A549 (cell line): Measurements from ENCODE around the gene CACNA1G. TPM values are rescaled to one million over a fixed set of nuclear protein-coding genes. Genes with fewer than 3 reads are reported as not detected.

Experiments
- ATAC-seq, 2 experiments: fragments of 200-7000 bp in 1 of 2; fragments of >200 bp in 1 of 2; cut with Nextera tagmentation in 1 of 2; cut with Tn5 transposase in 1 of 2; 3 replicates each; pipeline versions ENCODE4 v1.8.0 to v1.9.1; 2018 to 2020; ENCODE audit warnings: mild to moderate bottlenecking in 1 of 2, moderate library complexity in 1 of 2
- CTCF ChIA-PET: fragments of 300-600 bp; sonication (Branson Sonifier 250); formaldehyde crosslinking; extraction: SDS; loops from one replicate; lab custom pipeline; 2021; ENCODE audit warnings: antibody characterized with exemption, inconsistent platforms; lab: Yijun Ruan, JAX
- POLR2A ChIA-PET: fragments of 350-600 bp; formaldehyde crosslinking; extraction: SDS; loops from one replicate; lab custom pipeline; 2021; ENCODE audit warnings: antibody characterized with exemption, inconsistent platforms; lab: Yijun Ruan, JAX
- DNase-seq, 2 experiments: peaks; one replicate each; pipeline versions ENCODE4 v3.0.0 to v3.0.0-alpha.2; 2011 to 2016; ENCODE audit warnings: low read depth in 1 of 2, low spot score in 1 of 2
- FAIRE-seq: peaks from 2 replicates; lab custom pipeline; 2011; peaks lifted over from hg19 to GRCh38; lab: Jason Lieb, UNC
- H3K27ac ChIP-seq, 2 experiments: fragments of >200 bp; sonication (Bioruptor Twin); formaldehyde crosslinking; 3 replicates each; pipeline ENCODE4 v1.5.1; 2016 to 2017
- H3K4me1 ChIP-seq: fragments of >200 bp; sonication (Bioruptor Twin); formaldehyde crosslinking; 3 replicates; pipeline ENCODE4 v1.6.1; 2016
- H3K4me2 ChIP-seq: fragments of >200 bp; sonication (Bioruptor Twin); formaldehyde crosslinking; 3 replicates; pipeline ENCODE4 v1.6.1; 2016
- H3K4me3 ChIP-seq: fragments of >200 bp; sonication (Bioruptor Twin); formaldehyde crosslinking; 3 replicates; pipeline ENCODE4 v1.5.1; 2016
- H3K9me3 ChIP-seq: fragments of >200 bp; sonication (Bioruptor Twin); formaldehyde crosslinking; 3 replicates; pipeline ENCODE4 v1.6.1; 2016
- ATOH8 ChIP-seq: fragments of 250-450 bp; sonication (Bioruptor Pico); IDR thresholded peaks from 2 replicates; pipeline ENCODE4 v1.5.0; 2020; ENCODE audit warnings: low read depth, mild to moderate bottlenecking, moderate library complexity
- BCL3 ChIP-seq: fragments of >200 bp; sonication (Bioruptor Twin); formaldehyde crosslinking; IDR thresholded peaks from 3 replicates; pipeline ENCODE4 v1.6.1; 2016
- BHLHE40 ChIP-seq: IDR thresholded peaks from 2 replicates; pipeline ENCODE4 v1.6.1; 2012; ENCODE audit warnings: low read depth, low read length, inconsistent platforms
- CBX2 ChIP-seq: fragments of 200-600 bp; sonication (generic); IDR thresholded peaks from 2 replicates; pipeline ENCODE4 v1.6.1; 2016; ENCODE audit warnings: low read depth, mild to moderate bottlenecking, borderline replicate concordance
- CHD4 ChIP-seq: fragments of 200-600 bp; sonication (generic); IDR thresholded peaks from 2 replicates; pipeline ENCODE4 v1.6.1; 2016; ENCODE audit warnings: antibody characterized with exemption, mild to moderate bottlenecking, borderline replicate concordance
- CTCF ChIP-seq: fragments of >200 bp; sonication (Bioruptor Twin); formaldehyde crosslinking; IDR thresholded peaks from 3 replicates; pipeline ENCODE4 v1.5.1; 2016
- EHMT2 ChIP-seq: fragments of 200-600 bp; sonication (generic); IDR thresholded peaks from 2 replicates; pipeline ENCODE4 v1.6.1; 2016; ENCODE audit warnings: antibody characterized with exemption, low read depth, mild to moderate bottlenecking, moderate library complexity
- FOSB ChIP-seq: fragments of 250-450 bp; sonication (Bioruptor Pico); IDR thresholded peaks from 2 replicates; pipeline ENCODE4 v1.5.0; 2020; ENCODE audit warnings: mild to moderate bottlenecking, moderate library complexity
- FOSL2 ChIP-seq, 2 experiments: fragments of 450-650 bp in 1 of 2; fragments of >200 bp in 1 of 2; sonication (Bioruptor Twin) in 1 of 2; formaldehyde crosslinking; IDR thresholded peaks; 2 replicates each; pipeline versions ENCODE4 v1.5.0 to v1.6.1; 2016 to 2020; ENCODE audit warnings: mild to moderate bottlenecking in 1 of 2, moderate library complexity in 1 of 2
- FOXS1 ChIP-seq: fragments of 250-450 bp; sonication (Bioruptor Pico); IDR thresholded peaks from 2 replicates; pipeline ENCODE4 v1.5.0; 2020; ENCODE audit warnings: mild to moderate bottlenecking, moderate library complexity
- HDAC2 ChIP-seq: fragments of 200-600 bp; sonication (generic); IDR thresholded peaks from 2 replicates; pipeline ENCODE4 v1.6.1; 2016
- HEYL ChIP-seq: fragments of 250-450 bp; sonication (Bioruptor Pico); IDR thresholded peaks from 2 replicates; pipeline ENCODE4 v1.8.0; 2021; ENCODE audit warnings: mild to moderate bottlenecking, moderate library complexity
- HOXA7 ChIP-seq: fragments of 250-450 bp; sonication (Bioruptor Pico); IDR thresholded peaks from 2 replicates; pipeline ENCODE4 v1.5.0; 2020; ENCODE audit warnings: mild to moderate bottlenecking, moderate library complexity
- HOXB13 ChIP-seq: fragments of 250-450 bp; sonication (Bioruptor Pico); IDR thresholded peaks from 2 replicates; pipeline ENCODE4 v1.5.0; 2020; ENCODE audit warnings: low read depth, mild to moderate bottlenecking, moderate library complexity
- HOXB5 ChIP-seq: fragments of 250-450 bp; sonication (Bioruptor Pico); IDR thresholded peaks from 2 replicates; pipeline ENCODE4 v1.5.0; 2020; ENCODE audit warnings: mild to moderate bottlenecking, moderate library complexity
- KDM5A ChIP-seq: fragments of 200-600 bp; sonication (generic); IDR thresholded peaks from 2 replicates; pipeline ENCODE4 v1.6.1; 2016; ENCODE audit warnings: antibody characterized with exemption, mild to moderate bottlenecking
- NFE2L2 ChIP-seq: fragments of 150-350 bp; conservative IDR thresholded peaks from 2 replicates; pipeline ENCODE4 v1.6.1; 2014; ENCODE audit warnings: low read length
- NPAS2 ChIP-seq: fragments of 250-450 bp; sonication (Bioruptor Pico); IDR thresholded peaks from 2 replicates; pipeline ENCODE4 v1.8.0; 2022; ENCODE audit warnings: mild to moderate bottlenecking, moderate library complexity, borderline replicate concordance
- POLR2A ChIP-seq: IDR thresholded peaks from 2 replicates; pipeline ENCODE4 v1.6.1; 2012; ENCODE audit warnings: mild to moderate bottlenecking, low read length
- RARB ChIP-seq: fragments of 250-450 bp; sonication (Bioruptor Pico); IDR thresholded peaks from 2 replicates; pipeline ENCODE4 v1.8.0; 2021; ENCODE audit warnings: mild to moderate bottlenecking, moderate library complexity
- RCOR1 ChIP-seq: fragments of 150-350 bp; IDR thresholded peaks from 2 replicates; pipeline ENCODE4 v1.6.1; 2014; ENCODE audit warnings: antibody characterized with exemption, low read length, low read depth
- RFX5 ChIP-seq: fragments of 450-650 bp; IDR thresholded peaks from 2 replicates; pipeline ENCODE4 v1.7.1; 2014; ENCODE audit warnings: antibody characterized with exemption, mild to moderate bottlenecking, moderate library complexity
- SMC3 ChIP-seq: fragments of >200 bp; sonication (Bioruptor Twin); formaldehyde crosslinking; IDR thresholded peaks from 3 replicates; pipeline ENCODE4 v1.6.1; 2018; ENCODE audit warnings: inconsistent platforms
- SREBF2 ChIP-seq: fragments of 450-650 bp; IDR thresholded peaks from 2 replicates; pipeline ENCODE4 v1.6.1; 2014; ENCODE audit warnings: mild to moderate bottlenecking, moderate library complexity
- TFCP2L1 ChIP-seq: fragments of 250-450 bp; sonication (Bioruptor Pico); IDR thresholded peaks from 2 replicates; pipeline ENCODE4 v1.5.0; 2021; ENCODE audit warnings: mild to moderate bottlenecking
- ZFP36 ChIP-seq: fragments of 450-650 bp; IDR thresholded peaks from 2 replicates; pipeline ENCODE4 v1.6.1; 2014; ENCODE audit warnings: borderline replicate concordance; ENCODE audit not compliant: partially characterized antibody
- ZNF302 ChIP-seq: fragments of 250-450 bp; sonication (Bioruptor Pico); IDR thresholded peaks from 2 replicates; pipeline ENCODE4 v1.9.0; 2021; ENCODE audit warnings: inconsistent platforms, mild to moderate bottlenecking, moderate library complexity
- WGBS: methylation state at CpG from one replicate; pipeline ENCODE4 v1.1.6; 2017; ENCODE audit errors: missing lambda C conversion rate; 5-methylcytosine and 5-hydroxymethylcytosine counted together
- polyA plus RNA-seq, 4 experiments: library from polyadenylated mRNA; depleted of rRNA in 3 of 4; stranded (reverse); fragments of >200 nt; fragmentation: RNase III in 1 of 4; extraction: RNeasy Plus Mini Kit Qiagen cat#74134 plus additional on column Dnase treatment in 1 of 4; gene quantifications; 2 replicates in 3 of 4; 3 replicates in 1 of 4; pipeline ENCODE4 v1.2.3, GENCODE V29; 2011 to 2017

The CACNA1G gene
- polyA plus RNA-seq, 2 of the 4 experiments (the other 2 are of a cell fraction) = 4.0 to 8.9 TPM

- Histone ChIP-seq H3K9me3 (no peaks in the 10 kb centered on the region), H3K4me3 (no peak within 1 kb of the TSS; the same call in 2 of the 3 replicates), H3K27ac (peak within 1 kb of the TSS in 1 of 2 experiments; percentile 81; a peak in 3 of 6 replicates), H3K4me1 (peaks cover 28% of the 10 kb centered on the region), H3K4me2 (peak within 1 kb of the TSS; percentile 83)
- peak; percentile 4 to 58; a peak in 3 of 6 replicates for ATAC-seq
- FAIRE-seq = no peak
- ChIA-PET CTCF (interaction anchor here (1.2 to 7.9 kb wide), 7 partner anchors 8 to 319 kb away, joined by 4 to 48 read pairs (median 5); no protein-coding TSS in a partner anchor), POLR2A (interaction anchor here (0.5 to 1.3 kb wide), 2 partner anchors 11 to 27 kb away, joined by 3 read pairs; no protein-coding TSS in a partner anchor)
- no peak for DNase-seq
- no peak for TF ChIP-seq POLR2A
- no peak for TF ChIP-seq EHMT2
- no peak for TF ChIP-seq RFX5
- TF ChIP-seq FOXS1 (CRISPR knock-in tag) = no peak
- TF ChIP-seq ZNF302 (CRISPR knock-in tag) = no peak
- TF ChIP-seq CTCF = no peak
- no peak for TF ChIP-seq RARB (CRISPR knock-in tag)
- TF ChIP-seq CHD4 = no peak
- no peak for TF ChIP-seq ATOH8 (CRISPR knock-in tag)
- TF ChIP-seq HOXB13 (CRISPR knock-in tag) = no peak
- TF ChIP-seq NPAS2 (CRISPR knock-in tag) = no peak
- no peak for TF ChIP-seq SREBF2
- TF ChIP-seq NFE2L2 = no peak
- no peak for TF ChIP-seq BHLHE40
- TF ChIP-seq CBX2 = no peak
- TF ChIP-seq FOSB = no peak
- WGBS = 7% methylated on average over 5 of the region's 21 CpGs
Observed at GRCh38 chr17:50532452-50533024, 28.0 kb upstream of the CACNA1G start, which contains the start of gene EPN3. EPN3 (plus strand) TSS chr17:50532735; CDS start chr17:50536557, 3,822 bp downstream.

GRCh38 chr17:50533185-50533584 is 27.3 kb upstream of the CACNA1G start:
- H3K4me3 ChIP-seq = no peak overlapping the region; the same call in 2 of the 3 replicates
- DNase-seq (no peak), FAIRE-seq (no peak), ATAC-seq (peak in 1 of 2 experiments; percentile 11; a peak in 3 of 6 replicates)
- POLR2A ChIA-PET = interaction anchor here (0.5 to 1.3 kb wide), 3 partner anchors 10 to 28 kb away, joined by 3 read pairs; no protein-coding TSS in a partner anchor
- no peak for TF ChIP-seq SREBF2
- no peak for TF ChIP-seq RFX5
- no peak for TF ChIP-seq HOXA7 (CRISPR knock-in tag)
- TF ChIP-seq KDM5A = no peak
- no peak for TF ChIP-seq CHD4
- TF ChIP-seq HOXB5 (CRISPR knock-in tag) = no peak
- TF ChIP-seq BCL3 = no peak
- TF ChIP-seq SMC3 = no peak
- no peak for TF ChIP-seq FOSL2 (IDR thresholded peaks at IDR 0.05)
- no peak for TF ChIP-seq FOSL2 (CRISPR knock-in tag; IDR thresholded peaks at IDR 0.05)
- TF ChIP-seq CBX2 = no peak
- no peak for TF ChIP-seq ZFP36
- no peak for TF ChIP-seq RARB (CRISPR knock-in tag)
- no peak for TF ChIP-seq HDAC2
- TF ChIP-seq RCOR1 = no peak
- TF ChIP-seq HEYL (CRISPR knock-in tag) = no peak
- TF ChIP-seq BHLHE40 = no peak
- no peak for TF ChIP-seq POLR2A
- no peak for TF ChIP-seq ZNF302 (CRISPR knock-in tag)
- no peak for TF ChIP-seq TFCP2L1 (CRISPR knock-in tag)
- 61% methylated on average over 5 of the region's 5 CpGs for WGBS
- H3K4me1 ChIP-seq = peaks cover 28% of the 10 kb centered on the region
- peak overlapping the region in 1 of 2 experiments; percentile 22; a peak in 2 of 6 replicates for H3K27ac ChIP-seq
- no peaks in the 10 kb centered on the region for H3K9me3 ChIP-seq
- peak overlapping the region; percentile 83 for H3K4me2 ChIP-seq
- CTCF ChIA-PET = interaction anchor here (0.8 to 7.9 kb wide), 12 partner anchors 9 to 229 kb away, joined by 3 to 48 read pairs (median 4); no protein-coding TSS in a partner anchor
